HG03432 (cell line): ENCODE results near the gene RFFL.
A peak's percentile ranks its signal among the peaks of the same experiment; 100 is the strongest.
"Not testable (repeated sequence)": the region's sequence is repeated elsewhere in the genome, so short reads cannot be mapped to it uniquely, and the experiment has no call there.

Experiments used
- ATAC-seq: cut with Tn5 transposase; IDR thresholded peaks from one replicate; pipeline ENCODE4 v1.9.1; 2021; ENCODE audit warnings: mild to moderate bottlenecking, moderate library complexity; ENCODE audit not compliant: unreplicated experiment

Gene RFFL

DNA sequence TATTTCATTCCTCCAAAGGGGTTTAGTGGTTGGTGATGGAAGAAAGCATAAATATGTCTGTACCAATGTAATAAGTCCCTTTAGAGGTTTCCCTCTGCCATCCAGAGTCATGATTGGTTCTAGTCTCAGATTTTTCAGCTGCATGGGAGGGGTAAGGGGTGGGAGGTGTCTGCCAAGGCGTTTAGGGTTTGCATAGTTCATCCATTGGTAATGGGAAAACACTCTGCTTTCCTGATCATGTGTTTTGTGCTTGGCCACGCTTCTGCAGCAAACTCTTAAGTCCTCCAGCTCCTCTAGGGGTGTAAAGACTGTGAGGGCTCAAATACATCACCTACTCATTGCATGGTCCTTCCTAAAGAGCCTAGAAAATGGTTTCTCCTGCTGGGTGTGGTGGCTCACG, 53.4 kb downstream of the RFFL start:
- no peak for ATAC-seq

DNA sequence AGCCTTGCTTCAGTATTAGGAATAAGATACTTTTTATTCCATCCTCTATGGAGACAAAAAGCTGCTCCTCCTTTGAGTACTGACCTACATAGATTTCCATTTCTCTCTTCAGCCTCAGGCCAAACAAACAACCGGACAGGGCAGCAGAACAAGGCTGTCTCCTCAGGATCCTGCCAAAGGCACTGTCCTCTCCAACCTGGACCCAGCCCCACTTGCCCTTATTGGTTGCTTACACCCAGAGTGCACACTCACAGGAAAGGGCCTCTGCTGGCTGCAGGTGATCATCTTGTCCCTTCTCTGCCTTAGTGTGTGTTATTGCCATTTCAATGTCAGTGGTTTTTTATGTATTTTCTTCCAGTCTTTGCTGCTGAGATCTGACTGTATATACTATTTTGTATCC, 56.5 kb downstream of the RFFL start:
- no peak for ATAC-seq

DNA sequence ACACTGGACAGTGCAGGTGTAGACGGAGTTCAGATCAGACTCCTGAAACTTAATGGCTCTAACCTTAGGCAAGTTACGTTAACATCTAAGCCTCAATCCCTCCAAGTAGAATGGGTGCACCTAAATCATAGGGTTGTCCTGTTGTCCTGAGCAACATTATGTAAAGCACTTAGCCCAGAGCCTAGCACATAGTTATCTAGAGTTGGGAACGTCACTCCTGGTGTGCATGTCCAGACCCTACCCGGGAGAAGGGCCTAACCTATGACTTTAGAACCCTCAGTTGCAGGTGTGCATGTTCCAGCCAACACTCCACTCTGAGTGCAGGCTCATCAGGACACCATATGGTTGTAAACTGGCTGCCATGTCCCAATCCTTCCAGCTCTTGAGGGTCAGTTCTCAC, 57.2 kb downstream of the RFFL start:
- ATAC-seq = no peak

DNA sequence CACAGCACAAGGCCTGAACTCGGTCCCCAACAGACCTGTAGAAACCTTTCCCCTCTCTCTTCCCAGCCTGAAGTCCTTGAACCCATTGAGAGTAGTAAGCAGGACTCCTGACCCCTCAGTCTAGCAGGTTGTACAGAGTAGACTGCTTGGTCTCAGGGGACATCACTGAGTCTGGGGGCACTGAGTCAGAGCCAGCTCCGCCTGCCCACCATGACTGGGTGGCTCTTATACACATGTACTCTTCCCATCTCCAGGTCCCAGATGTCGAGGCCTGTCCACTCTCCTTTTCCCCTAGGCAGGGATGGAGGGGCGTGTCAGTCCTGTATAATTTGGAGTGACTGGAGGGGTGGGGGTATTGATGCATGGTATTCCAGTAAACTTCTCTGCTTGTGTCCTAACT, 59.7 kb downstream of the RFFL start:
- ATAC-seq = no peak

DNA sequence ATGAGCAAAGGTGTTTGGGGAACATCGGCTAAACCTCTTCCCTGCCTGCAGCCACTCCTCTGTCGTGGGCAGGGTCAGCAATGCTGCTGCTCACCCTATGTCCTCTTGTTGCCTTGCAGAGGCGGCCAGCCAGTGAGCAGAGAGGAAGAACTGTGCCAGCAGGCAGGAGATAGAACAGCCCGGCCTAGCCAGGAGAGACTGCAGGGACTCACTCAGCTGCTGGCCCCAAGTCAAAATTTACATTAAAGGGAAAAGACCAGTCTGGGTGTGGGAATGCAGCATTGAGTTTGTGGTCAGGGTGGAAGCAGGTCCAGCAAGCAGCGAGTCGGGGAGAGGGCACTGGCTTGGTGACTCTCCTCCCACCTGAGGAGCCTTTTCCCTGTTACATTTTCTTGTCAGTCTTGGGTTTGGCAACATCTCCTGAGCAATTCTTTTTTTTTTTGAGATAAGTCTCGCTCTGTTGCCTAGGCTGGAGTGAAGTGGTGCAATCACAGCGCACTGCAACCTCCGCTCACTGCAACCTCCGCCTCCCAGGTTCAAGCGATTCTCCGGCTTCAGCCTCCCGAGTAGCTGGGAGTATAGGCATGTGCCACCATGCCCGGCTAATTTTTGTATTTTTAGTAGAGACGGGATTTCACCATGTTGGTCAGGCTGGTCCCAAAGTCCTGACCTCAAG, 60.5 kb downstream of the RFFL start:
- no peak for ATAC-seq

DNA sequence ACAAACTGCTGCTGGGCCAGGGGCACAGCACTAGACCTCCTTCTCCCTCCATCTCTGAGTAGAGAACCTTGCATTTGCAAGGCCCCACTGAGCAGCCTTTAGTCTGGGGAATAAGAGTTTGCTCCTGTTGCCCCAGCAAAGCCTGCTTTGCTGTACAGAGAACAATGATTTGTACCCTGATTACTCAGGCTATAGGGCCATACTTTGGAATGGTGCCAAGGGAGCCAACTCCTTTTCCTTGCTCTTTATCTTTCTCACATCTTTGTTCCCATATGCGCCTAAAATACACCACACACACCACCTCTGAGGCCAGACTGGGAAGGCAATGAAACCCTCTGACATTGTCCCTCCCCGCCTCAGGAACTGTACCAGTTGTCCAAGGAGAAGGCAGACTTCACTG, 62.0 kb downstream of the RFFL start:
- no peak for ATAC-seq

DNA sequence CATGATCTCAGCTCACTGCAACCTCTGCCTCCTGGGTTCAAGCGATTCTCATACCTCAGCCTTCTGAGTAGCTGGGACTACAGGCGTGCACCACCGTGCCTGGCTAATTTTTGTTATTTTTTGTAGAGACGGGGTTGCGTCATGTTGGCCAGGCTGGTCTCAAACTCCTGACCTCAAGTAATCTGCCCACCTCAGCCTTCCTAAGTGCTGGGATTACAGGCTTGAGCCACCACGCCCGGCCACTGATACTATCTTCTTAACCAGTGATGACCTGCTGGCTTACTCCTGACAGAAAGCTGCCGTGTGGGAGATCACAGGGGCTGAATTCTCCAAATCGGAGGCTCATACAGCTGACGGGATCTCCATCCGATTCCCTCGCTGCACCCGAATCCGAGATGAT, 62.5 kb downstream of the RFFL start:
- ATAC-seq = not testable (repeated sequence)

DNA sequence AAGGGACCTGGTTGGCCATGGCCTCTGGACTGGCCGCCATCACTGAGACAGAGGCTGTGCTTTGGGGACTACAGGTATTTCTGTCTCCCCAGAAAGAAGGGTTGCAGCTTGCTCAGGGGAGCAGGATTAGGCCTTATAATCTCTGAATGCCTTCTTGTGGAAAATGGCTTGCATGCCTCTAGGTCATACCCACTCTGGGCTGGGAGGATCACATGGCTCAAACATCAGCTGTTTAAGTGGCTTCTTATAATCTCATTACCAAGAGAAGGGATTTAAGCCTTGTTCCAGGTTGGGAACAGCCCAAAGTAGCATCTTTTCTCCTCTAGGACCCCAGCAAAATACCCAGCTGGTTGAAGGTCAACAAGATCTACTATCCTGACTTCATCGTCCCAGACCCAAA, 64.1 kb downstream of the RFFL start:
- no peak for ATAC-seq

DNA sequence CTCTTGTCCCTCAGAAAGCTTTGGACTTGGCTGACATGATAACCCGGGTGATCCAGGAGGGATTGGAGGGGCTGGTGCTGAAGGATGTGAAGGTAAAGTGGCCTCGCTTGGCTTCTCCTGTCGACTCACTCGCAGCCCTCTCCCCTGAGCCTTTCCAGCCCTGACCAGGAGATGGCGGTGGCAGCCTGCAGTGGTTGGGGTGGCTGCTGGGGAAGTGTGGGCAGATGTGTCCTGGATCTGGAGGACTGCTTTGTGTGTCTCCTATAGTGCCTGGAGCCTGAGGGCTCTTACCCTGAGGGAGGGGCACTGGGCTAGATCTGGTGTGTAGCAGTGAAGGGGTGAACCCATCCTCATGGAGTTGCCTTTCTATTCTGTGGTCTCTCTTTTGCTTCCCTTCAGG, 65.3 kb downstream of the RFFL start:
- no peak for ATAC-seq

DNA sequence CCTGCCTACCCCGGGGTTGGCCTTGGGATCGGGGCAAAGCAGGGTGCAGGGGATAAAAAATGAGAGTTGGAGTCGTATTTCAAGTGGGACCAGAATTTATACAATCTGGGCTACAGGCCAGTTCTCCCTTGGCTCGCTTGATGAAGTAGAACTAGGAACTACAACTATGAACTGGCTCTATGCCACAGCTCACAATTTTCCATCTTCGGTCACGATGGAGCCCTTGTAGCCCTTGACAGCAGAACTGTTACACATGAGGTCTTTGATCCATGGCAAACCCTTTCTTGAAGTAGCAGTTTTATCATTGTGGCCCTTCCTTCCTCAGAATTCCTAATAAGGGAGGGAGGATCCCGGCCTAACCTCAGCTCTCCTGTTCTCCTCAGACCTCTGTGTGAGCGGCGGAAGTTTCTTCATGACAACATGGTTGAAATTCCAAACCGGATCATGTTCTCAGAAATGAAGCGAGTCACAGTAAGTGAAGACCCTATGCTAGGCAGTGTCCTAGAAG, 66.1 kb downstream of the RFFL start:
- no peak for ATAC-seq

DNA sequence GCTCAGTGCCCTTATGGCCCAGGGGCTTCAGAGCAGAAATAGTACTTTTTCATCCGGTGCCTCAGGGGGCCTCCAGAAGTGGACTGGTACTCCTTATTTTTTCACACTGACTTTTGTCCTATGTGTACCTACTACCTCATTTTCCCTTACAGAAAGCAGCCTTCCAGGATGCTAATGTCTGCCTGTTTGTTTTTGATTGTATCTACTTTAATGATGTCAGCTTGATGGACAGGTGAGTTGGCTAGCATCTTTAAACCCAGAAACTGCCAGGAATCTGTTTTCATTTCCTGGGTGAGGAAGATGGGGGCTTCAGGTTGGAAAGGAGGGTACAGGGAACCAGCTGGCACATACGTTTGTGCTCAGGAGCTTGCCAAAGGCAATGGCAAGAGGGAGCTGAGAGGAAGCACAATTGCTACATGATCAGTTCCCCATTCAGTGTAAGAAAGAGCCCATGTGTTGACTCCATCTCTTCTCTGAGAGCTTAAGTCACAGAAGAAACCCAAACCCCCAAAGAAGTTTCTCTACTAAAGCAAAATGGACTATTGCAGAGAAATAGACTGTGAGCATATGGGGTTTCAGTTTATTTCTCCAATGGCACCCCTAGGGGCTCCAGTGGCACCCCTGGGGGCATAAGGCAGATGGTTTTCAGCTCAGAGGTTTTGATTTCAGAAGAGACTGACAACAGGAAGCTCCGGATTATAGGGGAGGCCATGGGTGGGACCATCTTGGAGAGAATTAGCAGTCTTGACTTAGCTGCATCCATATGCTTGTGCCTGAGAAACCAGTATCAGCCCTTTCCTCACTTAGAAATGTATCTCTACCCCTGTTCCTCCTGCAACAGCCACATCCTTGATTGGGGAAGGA, 66.9 kb downstream of the RFFL start:
- no peak for ATAC-seq

DNA sequence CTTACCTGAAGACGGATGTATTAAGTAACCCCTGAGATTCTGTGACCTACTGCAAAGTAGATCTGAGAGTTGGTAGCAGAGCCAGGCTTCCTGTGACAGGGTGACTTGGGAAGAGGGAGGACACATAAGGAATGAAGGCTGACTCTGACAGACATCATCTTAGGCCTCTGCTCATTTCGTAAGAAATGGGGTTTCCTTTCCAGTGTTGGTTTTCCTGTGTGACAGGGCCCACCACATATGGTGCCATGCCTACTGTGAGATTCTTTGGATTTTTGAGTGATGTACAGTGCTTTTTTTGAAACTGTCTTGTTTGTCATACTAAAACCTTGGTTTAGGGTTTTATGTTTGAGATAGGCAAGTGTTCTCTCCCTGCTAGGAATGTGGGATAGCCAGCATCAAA, 70.5 kb downstream of the RFFL start:
- ATAC-seq = no peak

DNA sequence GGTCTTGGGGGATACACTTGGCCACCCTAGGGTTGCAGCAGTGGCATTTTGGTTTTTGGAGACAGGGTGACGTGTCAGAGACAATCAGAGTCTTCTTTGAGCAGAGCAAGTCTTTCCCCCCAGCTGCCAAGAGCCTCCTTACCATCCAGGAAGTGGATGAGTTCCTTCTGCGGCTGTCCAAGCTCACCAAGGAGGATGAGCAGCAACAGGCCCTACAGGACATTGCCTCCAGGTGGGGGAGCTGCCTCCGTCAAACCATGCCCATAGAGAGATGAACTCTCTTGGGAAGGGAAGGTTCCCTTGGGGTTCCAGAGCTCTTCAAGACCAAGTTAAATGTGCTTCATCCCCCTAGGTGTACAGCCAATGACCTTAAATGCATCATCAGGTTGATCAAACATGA, 71.9 kb downstream of the RFFL start:
- no peak for ATAC-seq

DNA sequence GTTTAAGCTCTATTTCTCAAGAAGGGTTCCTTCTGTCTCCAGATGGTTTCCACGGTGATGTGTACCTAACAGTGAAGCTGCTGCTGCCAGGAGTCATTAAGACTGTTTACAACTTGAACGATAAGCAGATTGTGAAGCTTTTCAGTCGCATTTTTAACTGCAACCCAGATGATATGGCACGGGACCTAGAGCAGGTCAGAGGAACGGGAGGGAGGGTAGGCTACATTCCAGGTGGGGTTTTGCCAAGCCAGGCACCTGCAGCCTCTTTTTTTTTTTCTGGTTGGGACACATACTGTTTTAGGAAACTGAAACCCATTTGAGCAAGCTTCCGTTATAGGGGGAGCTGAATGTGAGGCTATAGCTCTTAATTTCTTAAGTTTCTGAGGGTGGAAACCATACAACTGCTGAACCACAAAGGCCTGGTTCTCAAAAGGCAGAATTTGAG, 72.6 kb downstream of the RFFL start:
- ATAC-seq = no peak

DNA sequence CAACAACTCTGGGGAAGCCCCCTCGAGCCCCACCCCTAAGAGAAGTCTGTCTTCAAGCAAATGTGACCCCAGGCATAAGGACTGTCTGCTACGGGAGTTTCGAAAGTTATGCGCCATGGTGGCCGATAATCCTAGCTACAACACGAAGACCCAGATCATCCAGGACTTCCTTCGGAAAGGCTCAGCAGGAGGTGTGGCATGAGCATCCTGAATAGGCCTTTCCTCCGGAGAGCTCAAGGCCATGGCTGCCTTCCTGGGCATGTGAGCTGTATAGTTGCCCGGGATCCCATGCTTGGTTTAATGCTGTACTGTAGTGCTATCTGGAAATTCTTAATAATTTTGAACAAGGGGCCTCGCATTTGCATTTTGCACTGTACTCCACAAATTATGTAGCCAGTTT, 74.0 kb downstream of the RFFL start:
- ATAC-seq = no peak

DNA sequence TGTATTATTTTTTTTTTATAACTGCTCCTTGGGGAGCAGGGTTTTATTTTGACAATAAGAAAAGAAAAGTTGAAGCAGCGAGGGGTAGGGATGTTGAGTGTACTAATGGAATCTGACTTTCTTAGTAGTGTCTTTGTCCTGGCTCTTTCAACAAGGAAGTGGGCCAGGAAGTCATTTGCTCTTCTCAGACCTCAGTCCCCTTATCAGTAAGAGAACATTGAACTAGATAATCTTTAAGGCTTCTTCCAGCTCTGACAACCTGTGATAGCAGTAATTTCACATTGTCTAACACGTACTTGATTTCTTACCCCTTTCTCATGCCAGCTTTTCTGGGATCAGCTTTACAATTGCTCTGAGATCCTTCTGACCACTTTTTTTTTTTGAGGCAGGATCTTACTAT, 74.9 kb downstream of the RFFL start:
- no peak for ATAC-seq

DNA sequence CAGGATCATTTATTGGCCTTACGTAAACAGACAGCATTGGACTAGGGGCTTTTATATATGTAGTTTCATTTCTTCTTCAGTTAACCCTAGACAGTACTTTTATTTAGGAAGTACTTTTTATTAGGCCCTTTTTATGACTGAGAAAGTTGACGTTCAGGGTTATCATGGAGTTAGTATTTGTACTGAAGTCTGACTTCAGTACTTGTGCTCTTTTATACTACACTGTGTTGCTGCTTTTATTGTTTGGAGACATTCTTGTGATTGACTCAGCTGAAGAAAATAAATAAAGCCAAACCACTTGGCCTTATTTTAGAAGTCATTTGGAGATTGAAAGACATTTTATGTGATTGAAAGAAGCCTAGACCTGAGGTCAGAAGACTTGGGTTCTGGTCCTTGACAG, 76.3 kb downstream of the RFFL start:
- ATAC-seq = no peak

DNA sequence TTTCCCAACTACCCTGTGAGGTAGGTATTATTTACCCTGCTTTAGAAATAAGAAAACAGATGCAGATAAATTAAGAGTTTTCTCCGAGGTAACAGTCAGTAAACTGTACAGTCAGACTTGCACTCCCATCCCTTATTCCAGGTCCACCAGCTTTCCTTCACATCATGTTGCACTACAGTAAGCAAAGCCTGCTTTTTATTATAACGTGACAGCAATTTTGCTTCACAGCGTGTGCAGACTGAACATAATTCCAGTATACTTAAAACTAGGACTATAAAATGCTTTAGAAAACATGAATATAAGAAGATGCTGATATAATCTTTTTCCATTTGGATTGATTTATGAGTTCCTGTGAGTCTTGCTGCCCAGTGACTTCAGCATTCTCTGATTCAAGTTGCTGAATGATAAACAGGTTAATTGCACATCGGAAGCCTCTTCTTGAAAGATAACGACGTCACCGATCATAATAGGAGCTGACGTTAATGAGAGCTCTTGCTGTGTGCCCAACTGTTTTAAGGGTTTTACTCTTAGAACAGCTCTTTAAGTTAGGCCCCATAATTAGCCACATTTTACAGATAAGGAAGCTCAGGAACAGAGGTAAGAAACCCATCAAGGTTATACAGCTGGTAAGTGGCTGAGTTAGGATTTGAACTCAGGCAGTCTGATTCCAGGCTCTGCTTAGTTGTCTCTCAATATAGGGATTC, 81.8 kb downstream of the RFFL start:
- ATAC-seq = no peak

DNA sequence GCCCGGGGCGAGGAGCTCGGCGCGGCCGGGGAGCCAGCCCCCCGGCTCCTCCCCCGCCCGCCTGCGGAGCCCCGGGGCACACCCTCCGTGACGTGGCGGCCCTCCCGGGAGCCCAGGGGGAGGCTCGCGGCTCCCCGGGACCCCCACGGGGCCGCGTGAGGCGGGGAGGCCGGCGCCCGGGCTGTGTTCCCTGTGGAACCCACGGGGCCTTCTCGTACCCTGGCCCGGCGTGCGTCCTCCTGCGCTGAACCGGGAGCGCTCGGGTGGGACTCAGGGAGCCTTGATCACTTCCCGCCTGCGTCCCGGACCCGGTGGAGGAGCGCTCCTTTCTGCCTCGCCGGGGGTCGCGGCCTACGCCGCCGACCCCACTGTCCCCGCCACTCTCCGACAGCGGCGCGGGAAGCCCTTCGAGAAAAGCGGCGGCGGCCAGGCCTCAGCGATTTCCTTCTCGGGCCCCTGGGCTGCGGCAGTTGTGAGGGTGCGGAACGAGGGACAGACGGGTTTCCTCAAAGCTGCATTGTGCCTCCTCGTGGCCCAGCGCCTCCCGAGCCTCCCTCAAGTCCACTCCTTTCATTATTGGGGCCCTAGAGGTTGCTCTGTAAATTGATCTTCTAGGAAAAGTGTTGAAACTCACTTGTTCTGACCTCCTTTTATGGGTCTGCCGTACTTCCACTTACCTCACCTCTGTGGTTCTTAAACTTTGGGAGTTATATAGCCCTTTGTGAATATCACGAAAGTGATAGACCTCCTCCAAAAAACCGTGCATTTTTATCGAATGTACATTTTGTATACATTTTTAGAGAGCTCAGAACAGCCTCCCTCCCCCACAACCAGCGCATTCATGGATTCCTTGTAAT, 82.6 kb downstream of the RFFL start:
- peak; percentile 88 for ATAC-seq

DNA sequence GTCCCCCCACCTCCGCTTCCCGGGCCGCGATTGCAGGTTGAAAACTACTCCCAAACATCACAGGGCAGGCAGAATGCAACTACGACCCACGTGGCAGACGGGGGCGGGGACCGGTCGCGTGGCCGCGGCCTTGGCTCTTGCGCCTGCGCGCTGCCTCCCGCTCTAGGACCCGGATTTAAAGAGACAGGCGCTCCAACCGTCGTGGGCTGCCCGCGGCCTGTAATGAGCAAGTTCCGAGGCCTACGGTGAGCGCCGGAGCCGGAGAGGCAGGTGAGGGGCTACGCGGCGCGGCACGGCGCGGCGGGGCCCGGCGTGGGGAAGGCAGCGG, 83.2 kb downstream of the RFFL start, which contains the start of gene LIG3:
Gene LIG3, plus strand, starts transcription at position 160 of the 328 bp plus-strand sequence. CDS start 2,494 bp downstream, outside the sequence.
- ATAC-seq = peak; percentile 81
